NT2/D1 (cell line): ENCODE results near the gene GPR137C.

Experiments
- DNase-seq: peaks from one replicate; pipeline ENCODE4 v3.0.0-alpha.2; 2011; ENCODE audit warnings: low read depth, low spot score
- H3K27me3 ChIP-seq: 2 replicates; pipeline ENCODE4 v1.6.0; 2011; ENCODE audit warnings: mild to moderate bottlenecking; ENCODE audit not compliant: insufficient read length, insufficient read depth
- H3K36me3 ChIP-seq: 2 replicates; pipeline ENCODE4 v1.6.1; 2011; ENCODE audit warnings: mild to moderate bottlenecking, low read length, mixed read lengths; ENCODE audit not compliant: insufficient read depth, insufficient read length
- H3K4me1 ChIP-seq: 2 replicates; pipeline ENCODE4 v1.5.1; 2011; ENCODE audit not compliant: insufficient read depth, insufficient read length
- H3K4me3 ChIP-seq: 2 replicates; pipeline ENCODE4 v1.5.1; 2011; ENCODE audit warnings: low read depth; ENCODE audit not compliant: insufficient read length
- H3K9ac ChIP-seq: 2 replicates; pipeline ENCODE4 v1.6.0; 2011; ENCODE audit warnings: low read depth; ENCODE audit not compliant: insufficient read length
- H3K9me3 ChIP-seq: 2 replicates; pipeline ENCODE4 v1.5.1; 2011; ENCODE audit warnings: mild to moderate bottlenecking, low read length; ENCODE audit not compliant: insufficient read depth
- SUZ12 ChIP-seq: IDR thresholded peaks from 2 replicates; pipeline ENCODE4 v1.6.1; 2011; ENCODE audit not compliant: insufficient read length, insufficient read depth; ENCODE audit errors: extremely low read depth
- YY1 ChIP-seq: IDR thresholded peaks from 2 replicates; pipeline ENCODE4 v1.6.1; 2011; ENCODE audit not compliant: insufficient read length, insufficient read depth
- ZNF274 ChIP-seq: IDR thresholded peaks from 2 replicates; pipeline ENCODE4 v1.6.1; 2011; ENCODE audit warnings: mild to moderate bottlenecking, low read depth, low read length

Gene GPR137C

GRCh38 chr14:52583544-52583943, 30.9 kb downstream of the GPR137C start:
- Histone ChIP-seq H3K4me3 (no peak overlapping the region), H3K4me1 (no peaks in the 10 kb centered on the region), H3K9me3 (no peaks in the 10 kb centered on the region), H3K27me3 (no peaks in the 10 kb centered on the region), H3K36me3 (no peaks in the 10 kb centered on the region), H3K9ac (no peak overlapping the region)
- TF ChIP-seq SUZ12: no peak
- TF ChIP-seq YY1: no peak
- TF ChIP-seq ZNF274: no peak
- no peak for DNase-seq

- no peaks in the 10 kb centered on the region for H3K9me3 ChIP-seq
- H3K27me3 ChIP-seq: no peaks in the 10 kb centered on the region
- no peak overlapping the region for H3K9ac ChIP-seq
- H3K4me1 ChIP-seq: no peaks in the 10 kb centered on the region
- no peak for DNase-seq
- H3K36me3 ChIP-seq: no peaks in the 10 kb centered on the region
- H3K4me3 ChIP-seq: no peak overlapping the region
- TF ChIP-seq ZNF274 (no peak), SUZ12 (no peak)
These were observed 37.0 kb downstream of the GPR137C start for GRCh38 chr14:52589646-52590045.

- no peaks in the 10 kb centered on the region for H3K4me1 ChIP-seq
- TF ChIP-seq YY1 (no peak), ZNF274 (no peak), SUZ12 (no peak)
- H3K27me3 ChIP-seq: no peaks in the 10 kb centered on the region
- no peaks in the 10 kb centered on the region for H3K36me3 ChIP-seq
- no peak overlapping the region for H3K9ac ChIP-seq
- H3K9me3 ChIP-seq: no peaks in the 10 kb centered on the region
- DNase-seq: no peak
- H3K4me3 ChIP-seq: no peak overlapping the region
These were observed 37.7 kb downstream of the GPR137C start for GRCh38 chr14:52590318-52590717.

GRCh38 chr14:52596320-52596719, 43.7 kb downstream of the GPR137C start:
- no peaks in the 10 kb centered on the region for H3K9me3 ChIP-seq
- no peak overlapping the region for H3K9ac ChIP-seq
- peak; percentile 11 for DNase-seq
- no peaks in the 10 kb centered on the region for H3K36me3 ChIP-seq
- TF ChIP-seq ZNF274 (no peak), SUZ12 (no peak), YY1 (no peak)
- no peaks in the 10 kb centered on the region for H3K4me1 ChIP-seq
- no peaks in the 10 kb centered on the region for H3K27me3 ChIP-seq
- H3K4me3 ChIP-seq: no peak overlapping the region

GRCh38 chr14:52596861-52597260, 44.2 kb downstream of the GPR137C start:
- DNase-seq: no peak
- Histone ChIP-seq H3K9ac (no peak overlapping the region), H3K4me3 (no peak overlapping the region), H3K4me1 (no peaks in the 10 kb centered on the region), H3K27me3 (no peaks in the 10 kb centered on the region), H3K9me3 (no peaks in the 10 kb centered on the region), H3K36me3 (no peaks in the 10 kb centered on the region)
- TF ChIP-seq YY1 (no peak), SUZ12 (no peak), ZNF274 (no peak)

GRCh38 chr14:52598568-52598967, 45.9 kb downstream of the GPR137C start:
- no peaks in the 10 kb centered on the region for H3K36me3 ChIP-seq
- no peaks in the 10 kb centered on the region for H3K4me1 ChIP-seq
- TF ChIP-seq YY1: no peak
- no peak for TF ChIP-seq SUZ12
- no peak for TF ChIP-seq ZNF274
- no peak for DNase-seq
- H3K9me3 ChIP-seq: no peaks in the 10 kb centered on the region
- no peak overlapping the region for H3K4me3 ChIP-seq
- no peaks in the 10 kb centered on the region for H3K27me3 ChIP-seq
- no peak overlapping the region for H3K9ac ChIP-seq

- no peaks in the 10 kb centered on the region for H3K27me3 ChIP-seq
- no peaks in the 10 kb centered on the region for H3K36me3 ChIP-seq
- DNase-seq: no peak
- no peak overlapping the region for H3K4me3 ChIP-seq
- H3K9ac ChIP-seq: no peak overlapping the region
- no peaks in the 10 kb centered on the region for H3K9me3 ChIP-seq
- H3K4me1 ChIP-seq: no peaks in the 10 kb centered on the region
- TF ChIP-seq ZNF274 (no peak), SUZ12 (no peak)
These were observed 47.3 kb downstream of the GPR137C start for GRCh38 chr14:52599974-52600373.

- DNase-seq: no peak
- Histone ChIP-seq H3K36me3 (no peaks in the 10 kb centered on the region), H3K9me3 (no peaks in the 10 kb centered on the region), H3K4me1 (no peaks in the 10 kb centered on the region), H3K9ac (no peak overlapping the region), H3K4me3 (no peak overlapping the region), H3K27me3 (no peaks in the 10 kb centered on the region)
- TF ChIP-seq YY1: no peak
These were observed 49.5 kb downstream of the GPR137C start for GRCh38 chr14:52602131-52602530.
